Endothelial cell of umbilical vein (primary cell): Measurements from ENCODE around the gene OR6K2. TPM values are rescaled to one million over a fixed set of nuclear protein-coding genes. Genes with fewer than 3 reads are reported as not detected.

Experiments
- BruUV-seq: library from RNA; stranded (reverse); fragments of 400-500 nt; replicated peaks from 2 replicates; lab custom pipeline; 2021; lab: Mats Ljungman, UMichigan
- CTCF ChIA-PET: fragments of 300-600, 350-600 bp; sonication (Branson Sonifier 250); formaldehyde crosslinking; loops from one replicate; lab custom pipeline; 2021; ENCODE audit warnings: antibody characterized with exemption, inconsistent platforms; lab: Charles Lee
- POLR2A ChIA-PET: fragments of 300-600, 350-600 bp; sonication (Branson Sonifier 250); formaldehyde crosslinking; loops from one replicate; lab custom pipeline; 2021; ENCODE audit warnings: antibody characterized with exemption, inconsistent platforms; lab: Charles Lee
- DNase-seq: peaks from one replicate; pipeline ENCODE4 v3.0.0-alpha.2; 2011; ENCODE audit warnings: low read depth, low spot score
- FAIRE-seq: peaks from 2 replicates; lab custom pipeline; 2011; peaks lifted over from hg19 to GRCh38; lab: Jason Lieb, UNC
- H2AFZ ChIP-seq: 2 replicates; pipeline ENCODE4 v1.6.0; 2012; ENCODE audit warnings: low read depth, low read length, control low read depth, inconsistent platforms
- H3K27ac ChIP-seq: 2 replicates; pipeline ENCODE4 v1.5.1; 2011; ENCODE audit warnings: low read depth, mild to moderate bottlenecking, control low read depth, low read length, moderate library complexity; ENCODE audit not compliant: insufficient read depth
- H3K27me3 ChIP-seq, 2 experiments: 2 replicates each; pipeline versions ENCODE4 v1.6.0 to v1.6.1; 2011; ENCODE audit warnings: low read length in 2 of 2, mixed read lengths in 1 of 2; ENCODE audit not compliant: control insufficient read depth in 2 of 2, insufficient read depth in 2 of 2
- H3K36me3 ChIP-seq, 2 experiments: 2 replicates in 1 of 2; 3 replicates in 1 of 2; pipeline ENCODE4 v1.5.1; 2011; ENCODE audit warnings: low read length in 2 of 2, mild to moderate bottlenecking in 1 of 2, moderate library complexity in 1 of 2; ENCODE audit not compliant: control insufficient read depth in 2 of 2, insufficient read depth in 2 of 2; ENCODE audit errors: extremely low read depth in 1 of 2
- H3K4me1 ChIP-seq: 3 replicates; pipeline ENCODE4 v1.5.1; 2011; ENCODE audit warnings: mild to moderate bottlenecking, low read length; ENCODE audit not compliant: control insufficient read depth, insufficient read depth; ENCODE audit errors: extremely low read depth
- H3K4me2 ChIP-seq: 2 replicates; pipeline ENCODE4 v1.6.1; 2011; ENCODE audit warnings: low read length, control low read depth, mixed read lengths; ENCODE audit not compliant: insufficient read depth
- H3K4me3 ChIP-seq, 3 experiments: fragments of 200-600 bp in 1 of 3; sonication (generic), shearing (Covaris generic) in 1 of 3; replicated peaks in 1 of 3; 2 replicates each; pipeline ENCODE4 v1.5.1; 2011 to 2016; ENCODE audit warnings: control low read depth in 3 of 3, low read length in 3 of 3, mild to moderate bottlenecking in 2 of 3, inconsistent platforms in 1 of 3, low read depth in 1 of 3, moderate library complexity in 1 of 3; ENCODE audit not compliant: insufficient read depth in 1 of 3
- H3K79me2 ChIP-seq: 2 replicates; pipeline ENCODE4 v1.6.0; 2012; ENCODE audit warnings: low read length, inconsistent platforms; ENCODE audit not compliant: control insufficient read depth, insufficient read depth
- H3K9ac ChIP-seq: replicated peaks from 2 replicates; pipeline ENCODE3; 2011; ENCODE audit warnings: low read length, control low read depth; ENCODE audit not compliant: insufficient read depth; ENCODE audit errors: extremely low read depth
- H3K9me1 ChIP-seq: replicated peaks from 3 replicates; pipeline ENCODE4 v1.6.0; 2011; ENCODE audit warnings: mild to moderate bottlenecking, low read length; ENCODE audit not compliant: control insufficient read depth, insufficient read depth; ENCODE audit errors: extremely low read depth
- H3K9me3 ChIP-seq: replicated peaks from 2 replicates; pipeline ENCODE4 v1.5.1; 2012; ENCODE audit warnings: low read length, inconsistent platforms; ENCODE audit not compliant: control insufficient read depth, insufficient read depth
- H4K20me1 ChIP-seq: replicated peaks from 2 replicates; pipeline ENCODE3; 2011; ENCODE audit warnings: mild to moderate bottlenecking, low read length; ENCODE audit not compliant: control insufficient read depth, insufficient read depth; ENCODE audit errors: extremely low read depth
- CTCF ChIP-seq, 2 donors: IDR thresholded peaks; 1 replicate in 1 of 2; 2 replicates in 1 of 2; pipeline ENCODE4 v1.5.1; 2011; ENCODE audit warnings: low read length in 2 of 2, mild to moderate bottlenecking in 2 of 2, moderate library complexity in 2 of 2, control low read depth in 1 of 2, inconsistent platforms in 1 of 2, low read depth in 1 of 2; ENCODE audit not compliant: insufficient read depth in 1 of 2; ENCODE audit errors: extremely low read depth in 1 of 2
- EZH2 ChIP-seq: IDR thresholded peaks from 2 replicates; pipeline ENCODE4 v1.6.1; 2012; ENCODE audit warnings: borderline replicate concordance, low read depth, mild to moderate bottlenecking, moderate library complexity, low read length, inconsistent platforms; ENCODE audit not compliant: severe bottlenecking
- FOS ChIP-seq: IDR thresholded peaks from 2 replicates; pipeline ENCODE4 v1.6.1; 2011; ENCODE audit warnings: mild to moderate bottlenecking, low read length, moderate library complexity, borderline replicate concordance; ENCODE audit not compliant: insufficient read depth
- GATA2 ChIP-seq: IDR thresholded peaks from 2 replicates; pipeline ENCODE4 v1.7.0; 2011; ENCODE audit warnings: low read depth, mild to moderate bottlenecking, moderate library complexity, mixed read lengths, low read length; ENCODE audit not compliant: insufficient read length, insufficient read depth
- JUN ChIP-seq: IDR thresholded peaks from 2 replicates; pipeline ENCODE4 v1.6.1; 2011; ENCODE audit warnings: borderline replicate concordance, low read depth; ENCODE audit not compliant: insufficient read length, insufficient read depth
- MAX ChIP-seq: IDR thresholded peaks from 2 replicates; pipeline ENCODE4 v1.6.1; 2011; ENCODE audit not compliant: insufficient read depth, insufficient read length
- MYC ChIP-seq: IDR thresholded peaks from one replicate; pipeline ENCODE4 v1.6.1; 2011; ENCODE audit warnings: mild to moderate bottlenecking, low read depth, low read length
- POLR2A ChIP-seq: IDR thresholded peaks from 2 replicates; pipeline ENCODE4 v1.6.1; 2012; ENCODE audit warnings: low read depth, mild to moderate bottlenecking, control low read depth, low read length
- POLR2AphosphoS5 ChIP-seq: IDR thresholded peaks from 2 replicates; pipeline ENCODE4 v1.6.1; 2012; ENCODE audit warnings: low read depth, mild to moderate bottlenecking, control low read depth, low read length, moderate library complexity; ENCODE audit not compliant: insufficient read depth
- dilution Hi-C: fragments of 300-500 bp; cut with MboI; formaldehyde crosslinking; loops from one replicate; pipeline ENCODE4 v1.15.0; 2019; ENCODE audit warnings: low sequenced_read_pairs; ENCODE audit not compliant: extremely low pct_ligation_motif_present
- intact Hi-C: fragments of 100-400 bp; cut with micrococcal nuclease; formaldehyde crosslinking; loops from one replicate; pipeline ENCODE4 v1.10.0; 2022
- polyA plus RNA-seq, 4 experiments: library from polyadenylated mRNA; depleted of rRNA in 3 of 4; stranded (reverse) in 3 of 4; unstranded in 1 of 4; fragments of >200 nt; gene quantifications; 2 replicates each; pipeline versions ENCODE4 v1.2.1 to v1.2.3, GENCODE V29; 2011 to 2012; ENCODE audit warnings: missing spikeins in 1 of 4
- total RNA-seq: library from RNA; stranded (reverse); gene quantifications from 2 replicates; pipeline ENCODE4 v1.2.3, GENCODE V29; 2021

Gene OR6K2
- total and polyA plus RNA-seq, 2 donors (not counting 3 experiments of a cell fraction or from before 2014, with no cell fraction given) = not detected

GRCh38 chr1:158716335-158716734 lies 15.9 kb upstream of the OR6K2 start:
- no TSS peak for BruUV-seq
- FAIRE-seq (no peak), DNase-seq (no peak)
- ChIA-PET CTCF (no interaction called here), POLR2A (no interaction called here)
- dilution Hi-C loops = no loop called here
- Histone ChIP-seq H3K9me3 (no peaks in the 10 kb centered on the region), H3K36me3 (no peaks in the 10 kb centered on the region), H3K79me2 (no peaks in the 10 kb centered on the region), H4K20me1 (no peaks in the 10 kb centered on the region), H3K9ac (no peak overlapping the region), H3K4me1 (no peaks in the 10 kb centered on the region), H3K27ac (no peak overlapping the region), H3K9me1 (no peaks in the 10 kb centered on the region), H3K4me2 (no peak overlapping the region), H2AFZ (no peak overlapping the region), H3K4me3 (no peak overlapping the region), H3K27me3 (no peaks in the 10 kb centered on the region)
- TF ChIP-seq CTCF (IDR thresholded peaks at IDR 0.05; ENCODE audit: extremely low read depth in 1 of 2, insufficient read depth in 1 of 2, low read depth in 1 of 2, low read length in 2 of 2) (no peak), MAX (no peak), POLR2AphosphoS5 (no peak), EZH2 (no peak), MYC (no peak), FOS (no peak), POLR2A (no peak), JUN (no peak), GATA2 (no peak)
- intact Hi-C loops = no loop called here
